Measurements from ENCODE around the gene CAMK1D.

- TF ChIP-seq EZH2 (IDR thresholded peaks at IDR 0.05; ENCODE audit: low read depth, unreplicated experiment) (no peak), CTCF (conservative IDR thresholded peaks at IDR 0.05; ENCODE audit: low read depth in 2 of 2) (no peak), JUNB (IDR thresholded peaks at IDR 0.05; ENCODE audit: unreplicated experiment) (no peak), POLR2AphosphoS5 (IDR thresholded peaks at IDR 0.05; ENCODE audit: low read depth) (no peak), EZH2phosphoT487 (IDR thresholded peaks at IDR 0.05; ENCODE audit: unreplicated experiment) (no peak), ETS1 (IDR thresholded peaks at IDR 0.05) (no peak), ZNF331 (CRISPR knock-in tag; IDR thresholded peaks at IDR 0.05; ENCODE audit: low read depth) (no peak)
- TF ChIP-seq, protein P1, sequence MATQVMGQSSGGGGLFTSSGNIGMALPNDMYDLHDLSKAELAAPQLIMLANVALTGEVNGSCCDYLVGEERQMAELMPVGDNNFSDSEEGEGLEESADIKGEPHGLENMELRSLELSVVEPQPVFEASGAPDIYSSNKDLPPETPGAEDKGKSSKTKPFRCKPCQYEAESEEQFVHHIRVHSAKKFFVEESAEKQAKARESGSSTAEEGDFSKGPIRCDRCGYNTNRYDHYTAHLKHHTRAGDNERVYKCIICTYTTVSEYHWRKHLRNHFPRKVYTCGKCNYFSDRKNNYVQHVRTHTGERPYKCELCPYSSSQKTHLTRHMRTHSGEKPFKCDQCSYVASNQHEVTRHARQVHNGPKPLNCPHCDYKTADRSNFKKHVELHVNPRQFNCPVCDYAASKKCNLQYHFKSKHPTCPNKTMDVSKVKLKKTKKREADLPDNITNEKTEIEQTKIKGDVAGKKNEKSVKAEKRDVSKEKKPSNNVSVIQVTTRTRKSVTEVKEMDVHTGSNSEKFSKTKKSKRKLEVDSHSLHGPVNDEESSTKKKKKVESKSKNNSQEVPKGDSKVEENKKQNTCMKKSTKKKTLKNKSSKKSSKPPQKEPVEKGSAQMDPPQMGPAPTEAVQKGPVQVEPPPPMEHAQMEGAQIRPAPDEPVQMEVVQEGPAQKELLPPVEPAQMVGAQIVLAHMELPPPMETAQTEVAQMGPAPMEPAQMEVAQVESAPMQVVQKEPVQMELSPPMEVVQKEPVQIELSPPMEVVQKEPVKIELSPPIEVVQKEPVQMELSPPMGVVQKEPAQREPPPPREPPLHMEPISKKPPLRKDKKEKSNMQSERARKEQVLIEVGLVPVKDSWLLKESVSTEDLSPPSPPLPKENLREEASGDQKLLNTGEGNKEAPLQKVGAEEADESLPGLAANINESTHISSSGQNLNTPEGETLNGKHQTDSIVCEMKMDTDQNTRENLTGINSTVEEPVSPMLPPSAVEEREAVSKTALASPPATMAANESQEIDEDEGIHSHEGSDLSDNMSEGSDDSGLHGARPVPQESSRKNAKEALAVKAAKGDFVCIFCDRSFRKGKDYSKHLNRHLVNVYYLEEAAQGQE (IDR thresholded peaks at IDR 0.05; ENCODE audit: unreplicated experiment): no peak
Measured at GRCh38 chr10:12655940-12656339, 306.6 kb downstream of the CAMK1D start.
